DOHH2 (cell line): ENCODE measurements around the gene SETD1A.

Experiments used
- CTCF ChIP-seq: fragments of 200-600 bp; sonication (generic); IDR thresholded peaks from one replicate; pipeline ENCODE4 v1.5.1; 2014; ENCODE audit warnings: antibody characterized with exemption, mild to moderate bottlenecking, low read depth, low read length; ENCODE audit not compliant: poor library complexity, severe bottlenecking
- EZH2phosphoT487 ChIP-seq: fragments of 200-600 bp; sonication (generic); IDR thresholded peaks from 2 replicates; pipeline ENCODE4 v1.6.1; 2017; ENCODE audit warnings: borderline replicate concordance, mild to moderate bottlenecking, antibody characterized with exemption, low read length, moderate library complexity, mixed read lengths

DNA sequence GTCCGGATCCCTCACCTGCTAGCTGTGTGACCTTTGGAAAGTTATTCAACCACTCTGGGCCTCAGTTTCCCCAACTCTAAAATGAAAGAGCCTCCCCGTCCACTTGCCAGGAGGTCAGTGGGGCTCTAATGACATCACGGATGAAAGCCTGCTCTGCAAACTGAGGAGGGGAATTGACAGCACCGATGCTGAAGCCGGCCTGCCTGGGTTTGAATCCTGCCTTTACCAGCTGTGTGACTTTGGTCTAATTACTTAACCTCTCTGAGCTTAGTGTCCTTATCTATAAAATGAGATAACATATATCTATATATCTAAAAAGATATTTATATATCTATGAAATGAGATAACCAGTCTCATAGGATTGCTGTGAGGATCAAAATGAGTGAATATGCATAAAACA lies 51.0 kb downstream of the SETD1A start:
- TF ChIP-seq CTCF (no peak), EZH2phosphoT487 (no peak)
